SK-N-MC (cell line): ENCODE results near the gene CHCHD5.
"Not testable (repeated sequence)": the region's sequence is repeated elsewhere in the genome, so short reads cannot be mapped to it uniquely, and the experiment has no call there.

Experiments
- DNase-seq: peaks from one replicate; pipeline ENCODE4 v3.0.0-alpha.2; 2011; ENCODE audit warnings: low read depth, low spot score
- H3K27ac ChIP-seq: fragments of 200-600 bp; sonication (generic); 2 replicates; pipeline ENCODE4 v1.5.1; 2016; ENCODE audit warnings: mixed run types
- H3K36me3 ChIP-seq: fragments of 200-600 bp; sonication (generic); 2 replicates; pipeline ENCODE4 v1.6.1; 2017; ENCODE audit warnings: antibody characterized with exemption, low read length, mixed read lengths; ENCODE audit not compliant: insufficient read depth
- H3K4me3 ChIP-seq: fragments of 200-600 bp; sonication (generic); 2 replicates; pipeline ENCODE4 v1.5.1; 2016
- H3K9ac ChIP-seq: fragments of 200-600 bp; sonication (generic); 2 replicates; pipeline ENCODE4 v1.8.0; 2017; ENCODE audit warnings: mixed run types, mixed read lengths; ENCODE audit not compliant: insufficient read length
- H3K9me3 ChIP-seq: fragments of 200-600 bp; sonication (generic); 2 replicates; pipeline ENCODE4 v1.6.1; 2017; ENCODE audit warnings: low read depth, mild to moderate bottlenecking, antibody characterized with exemption, low read length, moderate library complexity, mixed read lengths
- EZH2 ChIP-seq: fragments of 200-600 bp; sonication (generic); IDR thresholded peaks from one replicate; pipeline ENCODE4 v1.6.1; 2017; ENCODE audit warnings: antibody characterized with exemption
- FOXP2 ChIP-seq: optimal IDR thresholded peaks from 2 replicates; pipeline ENCODE3; 2011; ENCODE audit warnings: mild to moderate bottlenecking, moderate library complexity; ENCODE audit not compliant: insufficient read depth; ENCODE audit errors: extremely low read length, control extremely low read depth
- POLR2AphosphoS5 ChIP-seq: IDR thresholded peaks from 2 replicates; pipeline ENCODE4 v1.6.1; 2012; ENCODE audit warnings: mild to moderate bottlenecking, low read depth, low read length, borderline replicate concordance

The CHCHD5 gene

GRCh38 chr2:112597537-112598322 is 13.3 kb downstream of the CHCHD5 start:
- H3K9me3 ChIP-seq, result no peaks in the 10 kb centered on the region
- H3K4me3 ChIP-seq, result no peak overlapping the region
- no peak overlapping the region for H3K27ac ChIP-seq
- DNase-seq, result no peak
- H3K36me3 ChIP-seq, result no peaks in the 10 kb centered on the region
- TF ChIP-seq FOXP2 (no peak), EZH2 (no peak), POLR2AphosphoS5 (no peak)
- no peak overlapping the region for H3K9ac ChIP-seq

DNA sequence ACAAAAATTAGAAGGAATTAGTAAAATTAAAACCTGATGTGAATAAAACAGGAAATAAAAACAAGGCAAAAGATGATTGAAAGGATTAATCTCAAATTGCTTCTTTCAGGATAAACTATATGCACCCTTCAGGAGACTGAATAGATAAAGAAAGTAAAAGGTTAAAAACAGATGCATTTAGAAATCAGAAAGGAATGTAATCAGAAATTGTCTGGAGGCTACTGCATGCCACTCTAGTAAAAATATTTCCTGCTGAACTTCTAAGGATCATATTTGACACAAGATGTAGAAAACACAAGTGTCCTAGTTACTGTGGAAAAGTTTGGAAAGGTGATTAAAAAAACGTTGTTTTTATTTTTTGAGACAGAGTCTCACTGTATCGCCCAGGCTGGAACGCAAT is 16.2 kb downstream of the CHCHD5 start:
- TF ChIP-seq FOXP2, result no peak
- no peak for TF ChIP-seq EZH2
- no peak for TF ChIP-seq POLR2AphosphoS5
- Histone ChIP-seq H3K4me3 (peak overlapping the region; percentile 58), H3K9ac (peak overlapping the region; percentile 59), H3K36me3 (no peaks in the 10 kb centered on the region), H3K9me3 (no peaks in the 10 kb centered on the region), H3K27ac (no peak overlapping the region)
- no peak for DNase-seq

- DNase-seq, result no peak
- H3K4me3 ChIP-seq, result no peak overlapping the region
- H3K9ac ChIP-seq, result no peak overlapping the region
- no peak overlapping the region for H3K27ac ChIP-seq
- no peaks in the 10 kb centered on the region for H3K36me3 ChIP-seq
- TF ChIP-seq EZH2 (no peak), POLR2AphosphoS5 (no peak), FOXP2 (no peak)
- H3K9me3 ChIP-seq, result no peaks in the 10 kb centered on the region
These were observed 17.3 kb downstream of the CHCHD5 start for GRCh38 chr2:112601754-112602153.

- TF ChIP-seq FOXP2 (no peak), EZH2 (no peak), POLR2AphosphoS5 (no peak)
- Histone ChIP-seq H3K9me3 (no peaks in the 10 kb centered on the region), H3K27ac (no peak overlapping the region), H3K4me3 (no peak overlapping the region), H3K36me3 (no peaks in the 10 kb centered on the region), H3K9ac (no peak overlapping the region)
- no peak for DNase-seq
These were observed 18.5 kb downstream of the CHCHD5 start for GRCh38 chr2:112602917-112603316.

GRCh38 chr2:112603731-112604130 is 19.3 kb downstream of the CHCHD5 start:
- H3K27ac ChIP-seq, result no peak overlapping the region
- no peak for DNase-seq

GRCh38 chr2:112604952-112605351 is 20.5 kb downstream of the CHCHD5 start:
- Histone ChIP-seq H3K9me3 (no peaks in the 10 kb centered on the region), H3K36me3 (no peaks in the 10 kb centered on the region), H3K27ac (no peak overlapping the region), H3K4me3 (no peak overlapping the region), H3K9ac (no peak overlapping the region)
- TF ChIP-seq POLR2AphosphoS5, result no peak
- TF ChIP-seq EZH2, result no peak
- no peak for TF ChIP-seq FOXP2
- DNase-seq, result no peak

More at GRCh38 chr2:112603731-112604130, 19.3 kb downstream of the CHCHD5 start:
- Histone ChIP-seq H3K9ac (no peak overlapping the region), H3K4me3 (no peak overlapping the region), H3K9me3 (no peaks in the 10 kb centered on the region), H3K36me3 (no peaks in the 10 kb centered on the region)
- TF ChIP-seq EZH2 (no peak), POLR2AphosphoS5 (no peak), FOXP2 (no peak)

- no peaks in the 10 kb centered on the region for H3K9me3 ChIP-seq
- H3K27ac ChIP-seq, result no peak overlapping the region
- TF ChIP-seq POLR2AphosphoS5 (no peak), FOXP2 (no peak), EZH2 (no peak)
- no peak overlapping the region for H3K4me3 ChIP-seq
- H3K36me3 ChIP-seq, result no peaks in the 10 kb centered on the region
- DNase-seq, result no peak
- H3K9ac ChIP-seq, result no peak overlapping the region
These were observed 21.5 kb downstream of the CHCHD5 start for GRCh38 chr2:112605926-112606325.

- Histone ChIP-seq H3K4me3 (no peak overlapping the region), H3K9ac (no peak overlapping the region), H3K27ac (no peak overlapping the region), H3K9me3 (no peaks in the 10 kb centered on the region), H3K36me3 (no peaks in the 10 kb centered on the region)
- DNase-seq, result no peak
- TF ChIP-seq FOXP2, result no peak
- TF ChIP-seq POLR2AphosphoS5, result no peak
- TF ChIP-seq EZH2, result no peak
These were observed 22.1 kb downstream of the CHCHD5 start for GRCh38 chr2:112606547-112606946.

DNA sequence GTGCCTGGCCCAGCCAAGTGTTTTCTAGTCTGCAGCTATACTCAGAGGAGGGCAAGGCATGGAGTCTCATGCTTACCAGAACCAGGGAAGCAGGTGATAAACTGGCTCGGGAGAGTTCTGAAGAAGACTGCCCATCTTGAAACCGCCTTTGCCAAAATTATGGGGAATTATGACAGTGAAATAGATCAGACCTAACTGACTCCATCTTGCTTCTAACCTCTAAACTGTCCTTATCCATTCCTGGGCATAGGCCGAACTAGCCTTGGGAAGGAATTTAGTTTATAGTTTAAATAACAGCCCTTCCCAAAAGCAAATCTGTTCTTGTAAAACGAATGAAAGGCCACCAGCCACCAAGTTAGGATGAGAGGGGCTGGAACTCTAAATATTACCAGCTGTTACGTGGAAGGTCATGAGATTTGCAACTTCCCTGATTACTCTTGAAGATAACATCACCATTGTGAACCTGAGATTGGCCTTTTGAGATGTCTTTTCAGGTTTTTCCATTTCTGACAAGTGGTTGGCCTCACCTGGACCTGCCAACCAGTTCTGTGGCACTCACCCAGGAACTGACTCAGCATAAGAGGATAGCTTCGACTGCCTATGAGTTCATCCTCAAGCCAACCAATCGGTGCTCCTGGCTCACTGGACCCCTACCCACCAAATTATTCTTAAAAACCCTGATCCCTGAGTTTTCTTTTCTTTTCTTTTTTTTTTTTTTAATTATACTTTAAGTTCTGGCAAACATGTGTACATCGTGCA is 23.4 kb downstream of the CHCHD5 start:
- no peak overlapping the region for H3K9ac ChIP-seq
- no peak overlapping the region for H3K27ac ChIP-seq
- no peak for DNase-seq
- no peaks in the 10 kb centered on the region for H3K36me3 ChIP-seq
- no peaks in the 10 kb centered on the region for H3K9me3 ChIP-seq
- H3K4me3 ChIP-seq, result no peak overlapping the region
- no peak for TF ChIP-seq FOXP2
- no peak for TF ChIP-seq POLR2AphosphoS5
- TF ChIP-seq EZH2, result no peak

DNA sequence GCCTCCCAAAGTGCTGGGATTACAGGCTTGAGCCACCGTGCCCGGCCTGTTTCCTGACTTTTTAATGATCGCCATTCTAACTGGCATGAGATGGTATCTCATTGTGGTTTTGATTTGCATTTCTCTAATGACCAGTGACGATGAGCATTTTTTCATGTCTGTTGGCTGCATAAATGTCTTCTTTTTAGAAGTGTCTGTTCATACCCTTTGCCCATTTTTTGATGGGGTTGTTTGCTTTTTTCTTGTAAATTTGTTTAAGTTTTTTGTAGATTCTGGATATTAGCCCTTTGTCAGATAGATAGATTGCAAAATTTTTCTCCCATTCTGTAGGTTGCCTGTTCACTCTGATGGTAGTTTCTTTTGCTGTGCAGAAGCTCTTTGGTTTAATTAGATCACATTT is 24.9 kb downstream of the CHCHD5 start:
- not testable (repeated sequence) for DNase-seq, H3K36me3 ChIP-seq, H3K9me3 ChIP-seq, H3K4me3 ChIP-seq, H3K27ac ChIP-seq, H3K9ac ChIP-seq

DNA sequence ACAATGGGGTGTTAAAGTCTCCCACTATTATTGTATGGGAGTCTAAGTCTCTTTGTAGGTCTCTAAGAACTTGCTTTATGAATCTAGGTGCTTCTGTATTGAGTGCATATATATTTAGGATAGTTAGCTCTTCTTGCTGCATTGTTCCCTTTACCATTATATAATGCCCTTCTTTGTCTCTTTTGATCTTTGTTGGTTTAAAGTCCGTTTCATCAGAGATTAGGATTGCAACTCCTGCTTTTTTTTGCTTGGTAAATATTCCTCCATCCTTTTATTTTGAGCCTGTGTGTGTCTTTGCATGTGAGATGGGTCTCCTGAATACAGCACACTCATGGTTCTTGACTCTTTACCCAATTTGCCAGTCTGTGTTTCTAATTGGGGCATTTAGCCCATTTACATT is 27.9 kb downstream of the CHCHD5 start:
- H3K36me3 ChIP-seq, H3K9ac ChIP-seq, H3K27ac ChIP-seq, H3K9me3 ChIP-seq, H3K4me3 ChIP-seq, DNase-seq: not testable (repeated sequence)
